ENCODE results near the gene TPSD1. TPM values are rescaled to one million over a fixed set of nuclear protein-coding genes. Genes with fewer than 3 reads are reported as not detected.
A peak's percentile ranks its signal among the peaks of the same experiment; 100 is the strongest.
"Not testable (repeated sequence)": the region's sequence is repeated elsewhere in the genome, so short reads cannot be mapped to it uniquely, and the experiment has no call there.

The TPSD1 gene
- total RNA-seq, 1 donor from 2014 or later: 0.51 TPM

GRCh38 chr16:1232049-1232748, 23.7 kb upstream of the TPSD1 start:
- DNase-seq: not testable (repeated sequence)
- intact Hi-C loops (cut with DNase I): loop anchor here (10.0 kb wide), 1 partner anchor 323 kb away; no protein-coding TSS in a partner anchor
- peak; percentile 48 for ATAC-seq (ENCODE audit: poor library complexity)

GRCh38 chr16:1236659-1237058, 19.2 kb upstream of the TPSD1 start:
- intact Hi-C loops (cut with DNase I): loop anchor here (10.0 kb wide), 1 partner anchor 318 kb away; no protein-coding TSS in a partner anchor
- DNase-seq: not testable (repeated sequence)
- ATAC-seq (ENCODE audit: poor library complexity): peak; percentile 69

GRCh38 chr16:1237990-1238389, 17.9 kb upstream of the TPSD1 start:
- DNase-seq (peak; percentile 8), ATAC-seq (ENCODE audit: poor library complexity) (no peak)
- intact Hi-C loops (cut with DNase I): loop anchor here (10.0 kb wide), 1 partner anchor 317 kb away; no protein-coding TSS in a partner anchor

GRCh38 chr16:1238909-1239308, 17.0 kb upstream of the TPSD1 start:
- not testable (repeated sequence) for ATAC-seq (ENCODE audit: poor library complexity)
- peak; percentile 13 for DNase-seq
- intact Hi-C loops (cut with DNase I): loop anchor here (10.0 kb wide), 1 partner anchor 316 kb away; no protein-coding TSS in a partner anchor

- intact Hi-C loops (cut with DNase I): loop anchor here (10.0 kb wide), 1 partner anchor 315 kb away; no protein-coding TSS in a partner anchor
- ATAC-seq (ENCODE audit: poor library complexity): not testable (repeated sequence)
- DNase-seq: peak; percentile 19
These were observed 16.3 kb upstream of the TPSD1 start for GRCh38 chr16:1239575-1239974.

GRCh38 chr16:1240436-1240835, 15.4 kb upstream of the TPSD1 start, which contains the start of gene TPSAB1:
Gene TPSAB1, plus strand, starts transcription at chr16:1240705. Its CDS starts 234 bp downstream, at chr16:1240939.
- DNase-seq: peak; percentile 25
- peak; percentile 19 for ATAC-seq (ENCODE audit: poor library complexity)
- intact Hi-C loops (cut with DNase I): not testable (repeated sequence)

GRCh38 chr16:1241081-1241480, 14.8 kb upstream of the TPSD1 start:
- ATAC-seq (ENCODE audit: poor library complexity); DNase-seq: not testable (repeated sequence)

GRCh38 chr16:1243363-1243762, 12.5 kb upstream of the TPSD1 start:
- intact Hi-C loops (cut with DNase I); ATAC-seq (ENCODE audit: poor library complexity): not testable (repeated sequence)
- peak; percentile 18 for DNase-seq

More at GRCh38 chr16:1241081-1241480, 14.8 kb upstream of the TPSD1 start:
- intact Hi-C loops (cut with DNase I): not testable (repeated sequence)

GRCh38 chr16:1243907-1244850, 11.7 kb upstream of the TPSD1 start:
- intact Hi-C loops (cut with DNase I); ATAC-seq (ENCODE audit: poor library complexity): not testable (repeated sequence)
- peak; percentile 35 for DNase-seq

GRCh38 chr16:1244881-1245280, 11.0 kb upstream of the TPSD1 start:
- DNase-seq (peak; percentile 36), ATAC-seq (ENCODE audit: poor library complexity) (no peak)
- intact Hi-C loops (cut with DNase I): no loop called here

GRCh38 chr16:1245452-1246020, 10.3 kb upstream of the TPSD1 start:
- ATAC-seq (ENCODE audit: poor library complexity): no peak
- DNase-seq: peak; percentile 18
- intact Hi-C loops (cut with DNase I): no loop called here

GRCh38 chr16:1247903-1248537, 7.8 kb upstream of the TPSD1 start:
- DNase-seq: peak; percentile 13
- intact Hi-C loops (cut with DNase I); ATAC-seq (ENCODE audit: poor library complexity): not testable (repeated sequence)

GRCh38 chr16:1249031-1249755, 6.7 kb upstream of the TPSD1 start:
- ATAC-seq (ENCODE audit: poor library complexity): peak; percentile 74
- intact Hi-C loops (cut with DNase I): not testable (repeated sequence)
- DNase-seq: peak; percentile 19

GRCh38 chr16:1253701-1254364, 2.0 kb upstream of the TPSD1 start:
- intact Hi-C loops (cut with DNase I); DNase-seq: not testable (repeated sequence)
- peak; percentile 50 for ATAC-seq (ENCODE audit: poor library complexity)

- ATAC-seq (ENCODE audit: poor library complexity); intact Hi-C loops (cut with DNase I): not testable (repeated sequence)
- peak; percentile 22 for DNase-seq
These were observed 1.0 kb upstream of the TPSD1 start for GRCh38 chr16:1254821-1255220.

- intact Hi-C loops (cut with DNase I): not testable (repeated sequence)
- peak; percentile 28 for DNase-seq
- ATAC-seq (ENCODE audit: poor library complexity): peak; percentile 13
These were observed 516 bp downstream of the TPSD1 start for GRCh38 chr16:1256296-1256873.

Data from Right ventricle myocardium superior (tissue), 1 donor.